IMR-90 (cell line): Measurements from ENCODE around the gene CDHR3.

Experiments used
- FOS ChIP-seq: fragments of 150-350 bp; IDR thresholded peaks from 2 replicates; pipeline ENCODE4 v1.6.1; 2016; ENCODE audit warnings: low read depth, low read length
- POLR2A ChIP-seq: IDR thresholded peaks from 2 replicates; pipeline ENCODE4 v1.6.1; 2012; ENCODE audit warnings: mild to moderate bottlenecking, low read depth, low read length
- TF ChIP-seq, protein P1 (sequence below): conservative IDR thresholded peaks from 2 replicates; pipeline ENCODE4 v1.5.1; 2012; ENCODE audit warnings: mild to moderate bottlenecking, low read depth, low read length, improper control_type of control experiment

DNA sequence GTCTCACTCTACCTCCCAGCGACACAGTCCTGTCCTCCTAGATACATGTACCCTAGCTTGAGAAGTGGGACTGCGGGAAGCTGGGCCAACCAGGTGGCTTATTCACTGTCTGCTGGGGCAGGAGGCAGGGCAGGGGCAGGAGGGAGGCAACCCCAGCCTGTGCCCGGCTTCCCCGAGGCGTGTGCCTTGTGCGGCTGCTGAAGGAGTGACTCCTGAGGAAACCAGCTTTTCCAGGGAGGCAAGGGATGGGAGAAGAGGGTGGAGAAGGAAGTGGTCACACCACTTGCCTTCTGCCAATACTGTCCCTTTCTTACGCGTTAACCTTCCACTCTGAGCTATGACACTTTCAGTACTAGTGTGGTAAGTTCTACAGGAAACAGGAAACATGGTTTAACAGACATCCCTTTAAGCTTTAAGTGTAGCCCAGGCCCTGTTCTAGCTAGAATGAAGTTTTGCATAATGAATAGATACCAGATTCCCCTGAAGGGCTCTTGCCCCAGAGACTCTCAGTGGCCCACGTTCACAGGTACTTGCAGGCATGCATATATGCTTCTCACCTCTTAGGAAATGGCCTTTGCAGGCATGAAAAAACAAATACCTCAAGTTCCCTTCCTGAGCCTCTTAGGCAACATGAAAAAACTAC, 108.4 kb downstream of the CDHR3 start:
- TF ChIP-seq FOS (no peak), POLR2A (no peak)
- TF ChIP-seq, protein P1, sequence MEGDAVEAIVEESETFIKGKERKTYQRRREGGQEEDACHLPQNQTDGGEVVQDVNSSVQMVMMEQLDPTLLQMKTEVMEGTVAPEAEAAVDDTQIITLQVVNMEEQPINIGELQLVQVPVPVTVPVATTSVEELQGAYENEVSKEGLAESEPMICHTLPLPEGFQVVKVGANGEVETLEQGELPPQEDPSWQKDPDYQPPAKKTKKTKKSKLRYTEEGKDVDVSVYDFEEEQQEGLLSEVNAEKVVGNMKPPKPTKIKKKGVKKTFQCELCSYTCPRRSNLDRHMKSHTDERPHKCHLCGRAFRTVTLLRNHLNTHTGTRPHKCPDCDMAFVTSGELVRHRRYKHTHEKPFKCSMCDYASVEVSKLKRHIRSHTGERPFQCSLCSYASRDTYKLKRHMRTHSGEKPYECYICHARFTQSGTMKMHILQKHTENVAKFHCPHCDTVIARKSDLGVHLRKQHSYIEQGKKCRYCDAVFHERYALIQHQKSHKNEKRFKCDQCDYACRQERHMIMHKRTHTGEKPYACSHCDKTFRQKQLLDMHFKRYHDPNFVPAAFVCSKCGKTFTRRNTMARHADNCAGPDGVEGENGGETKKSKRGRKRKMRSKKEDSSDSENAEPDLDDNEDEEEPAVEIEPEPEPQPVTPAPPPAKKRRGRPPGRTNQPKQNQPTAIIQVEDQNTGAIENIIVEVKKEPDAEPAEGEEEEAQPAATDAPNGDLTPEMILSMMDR: no peak
